ENCODE measurements around the gene RINL.

GRCh38 chr19:38911388-38912001, 33.4 kb upstream of the RINL start:
- TF ChIP-seq CTCF (IDR thresholded peaks at IDR 0.05) (no peak), POLR2A (IDR thresholded peaks at IDR 0.05) (no peak)
